ENCODE measurements around the gene C14orf93. TPM values are rescaled to one million over a fixed set of nuclear protein-coding genes. Genes with fewer than 3 reads are reported as not detected.

Gene C14orf93
- total RNA-seq, 1 donor from 2014 or later = 14.0 TPM

DNA sequence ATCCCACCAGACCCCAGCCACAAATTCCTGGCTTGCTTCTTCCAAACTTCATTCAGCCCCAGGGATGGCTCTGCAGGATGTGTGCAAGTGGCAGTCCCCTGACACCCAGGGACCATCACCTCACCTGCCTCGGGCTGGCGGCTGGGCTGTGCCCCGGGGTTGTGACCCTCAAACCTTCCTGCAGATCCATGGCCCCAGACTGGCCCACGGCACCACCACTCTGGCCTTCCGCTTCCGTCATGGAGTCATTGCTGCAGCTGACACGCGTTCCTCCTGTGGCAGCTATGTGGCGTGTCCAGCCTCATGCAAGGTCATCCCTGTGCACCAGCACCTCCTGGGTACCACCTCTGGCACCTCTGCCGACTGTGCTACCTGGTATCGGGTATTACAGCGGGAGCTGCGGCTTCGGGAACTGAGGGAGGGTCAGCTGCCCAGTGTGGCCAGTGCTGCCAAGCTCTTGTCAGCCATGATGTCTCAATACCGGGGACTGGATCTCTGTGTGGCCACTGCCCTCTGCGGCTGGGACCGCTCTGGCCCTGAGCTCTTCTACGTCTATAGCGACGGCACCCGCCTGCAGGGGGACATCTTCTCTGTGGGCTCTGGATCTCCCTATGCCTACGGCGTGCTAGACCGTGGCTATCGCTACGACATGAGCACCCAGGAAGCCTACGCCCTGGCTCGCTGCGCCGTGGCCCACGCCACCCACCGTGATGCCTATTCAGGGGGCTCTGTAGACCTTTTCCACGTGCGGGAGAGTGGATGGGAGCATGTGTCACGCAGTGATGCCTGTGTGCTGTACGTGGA is 32.4 kb upstream of the C14orf93 start, which contains the start of gene PSMB11:
Gene PSMB11, plus strand, starts transcription at position 51 of the 804 bp plus-strand sequence. Its CDS starts 14 bp downstream, at position 65.
- no peaks in the 10 kb centered on the region for H3K27me3 Mint-ChIP-seq (ENCODE audit: low read depth)
- no peaks in the 10 kb centered on the region for H3K9me3 Mint-ChIP-seq
- H3K27ac Mint-ChIP-seq = no peak within 1 kb of the TSS
- H3K4me3 Mint-ChIP-seq = no peak within 1 kb of the TSS
- DNase-seq (ENCODE audit: low spot score in 2 of 2, unreplicated experiment in 2 of 2) = no peak
- H3K36me3 Mint-ChIP-seq = peaks cover 1% of the 10 kb centered on the region
- TF ChIP-seq, protein P1, sequence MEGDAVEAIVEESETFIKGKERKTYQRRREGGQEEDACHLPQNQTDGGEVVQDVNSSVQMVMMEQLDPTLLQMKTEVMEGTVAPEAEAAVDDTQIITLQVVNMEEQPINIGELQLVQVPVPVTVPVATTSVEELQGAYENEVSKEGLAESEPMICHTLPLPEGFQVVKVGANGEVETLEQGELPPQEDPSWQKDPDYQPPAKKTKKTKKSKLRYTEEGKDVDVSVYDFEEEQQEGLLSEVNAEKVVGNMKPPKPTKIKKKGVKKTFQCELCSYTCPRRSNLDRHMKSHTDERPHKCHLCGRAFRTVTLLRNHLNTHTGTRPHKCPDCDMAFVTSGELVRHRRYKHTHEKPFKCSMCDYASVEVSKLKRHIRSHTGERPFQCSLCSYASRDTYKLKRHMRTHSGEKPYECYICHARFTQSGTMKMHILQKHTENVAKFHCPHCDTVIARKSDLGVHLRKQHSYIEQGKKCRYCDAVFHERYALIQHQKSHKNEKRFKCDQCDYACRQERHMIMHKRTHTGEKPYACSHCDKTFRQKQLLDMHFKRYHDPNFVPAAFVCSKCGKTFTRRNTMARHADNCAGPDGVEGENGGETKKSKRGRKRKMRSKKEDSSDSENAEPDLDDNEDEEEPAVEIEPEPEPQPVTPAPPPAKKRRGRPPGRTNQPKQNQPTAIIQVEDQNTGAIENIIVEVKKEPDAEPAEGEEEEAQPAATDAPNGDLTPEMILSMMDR (IDR thresholded peaks at IDR 0.05; ENCODE audit: unreplicated experiment) = no peak
- peaks cover 13% of the 10 kb centered on the region for H3K4me1 Mint-ChIP-seq

DNA sequence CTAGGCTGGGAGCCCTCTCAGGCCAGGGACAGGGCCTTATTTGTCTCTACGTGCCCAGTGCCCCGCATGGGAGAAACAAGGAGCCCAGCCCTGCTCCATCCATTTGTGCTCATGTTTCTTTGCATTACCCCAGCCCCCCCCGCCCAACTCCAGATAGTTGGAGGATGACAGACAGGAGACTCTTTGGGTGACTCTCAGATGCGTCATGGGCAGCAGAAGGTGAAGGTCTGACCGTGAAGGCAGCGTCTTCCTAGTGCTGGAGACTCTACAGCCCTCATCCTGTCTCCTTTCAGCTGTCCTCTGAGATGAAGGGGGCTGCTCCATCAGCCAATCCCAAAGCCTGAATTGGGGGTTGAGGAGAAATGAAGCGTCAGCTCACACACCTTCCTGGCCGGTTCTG is 31.8 kb upstream of the C14orf93 start:
- Mint-ChIP-seq H3K4me1 (peaks cover 13% of the 10 kb centered on the region), H3K36me3 (no peaks in the 10 kb centered on the region), H3K27ac (no peak overlapping the region), H3K9me3 (no peaks in the 10 kb centered on the region), H3K27me3 (ENCODE audit: low read depth) (no peaks in the 10 kb centered on the region), H3K4me3 (no peak overlapping the region)
- TF ChIP-seq, protein P1 (IDR thresholded peaks at IDR 0.05; ENCODE audit: unreplicated experiment) = no peak
- DNase-seq (ENCODE audit: low spot score in 2 of 2, unreplicated experiment in 2 of 2) = no peak

DNA sequence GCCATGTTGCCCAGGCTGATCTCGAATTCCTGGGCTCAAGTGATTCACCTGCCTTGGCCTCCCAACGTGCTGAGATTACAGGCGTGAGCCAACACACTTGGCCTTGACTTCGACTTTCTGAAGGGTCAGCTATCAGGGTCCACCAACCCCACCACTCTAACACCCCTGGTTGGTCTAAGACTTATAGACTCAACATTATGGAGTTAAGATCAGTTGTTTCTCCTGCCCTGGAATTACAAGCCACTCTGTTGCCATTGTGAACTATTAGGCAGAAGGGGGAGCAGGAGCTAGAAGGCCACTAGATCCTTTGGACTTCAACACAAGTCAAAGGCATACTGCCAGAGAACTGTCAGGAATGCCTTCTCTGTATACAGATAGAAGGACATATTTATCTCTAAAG is 30.2 kb upstream of the C14orf93 start:
- H3K27me3 Mint-ChIP-seq (ENCODE audit: low read depth) = no peaks in the 10 kb centered on the region
- H3K27ac Mint-ChIP-seq = no peak overlapping the region
- H3K36me3 Mint-ChIP-seq = no peaks in the 10 kb centered on the region
- H3K4me1 Mint-ChIP-seq = peaks cover 12% of the 10 kb centered on the region
- no peaks in the 10 kb centered on the region for H3K9me3 Mint-ChIP-seq
- H3K4me3 Mint-ChIP-seq = no peak overlapping the region
- DNase-seq (ENCODE audit: low spot score in 2 of 2, unreplicated experiment in 2 of 2) = no peak
- TF ChIP-seq, protein P1 (IDR thresholded peaks at IDR 0.05; ENCODE audit: unreplicated experiment) = no peak

DNA sequence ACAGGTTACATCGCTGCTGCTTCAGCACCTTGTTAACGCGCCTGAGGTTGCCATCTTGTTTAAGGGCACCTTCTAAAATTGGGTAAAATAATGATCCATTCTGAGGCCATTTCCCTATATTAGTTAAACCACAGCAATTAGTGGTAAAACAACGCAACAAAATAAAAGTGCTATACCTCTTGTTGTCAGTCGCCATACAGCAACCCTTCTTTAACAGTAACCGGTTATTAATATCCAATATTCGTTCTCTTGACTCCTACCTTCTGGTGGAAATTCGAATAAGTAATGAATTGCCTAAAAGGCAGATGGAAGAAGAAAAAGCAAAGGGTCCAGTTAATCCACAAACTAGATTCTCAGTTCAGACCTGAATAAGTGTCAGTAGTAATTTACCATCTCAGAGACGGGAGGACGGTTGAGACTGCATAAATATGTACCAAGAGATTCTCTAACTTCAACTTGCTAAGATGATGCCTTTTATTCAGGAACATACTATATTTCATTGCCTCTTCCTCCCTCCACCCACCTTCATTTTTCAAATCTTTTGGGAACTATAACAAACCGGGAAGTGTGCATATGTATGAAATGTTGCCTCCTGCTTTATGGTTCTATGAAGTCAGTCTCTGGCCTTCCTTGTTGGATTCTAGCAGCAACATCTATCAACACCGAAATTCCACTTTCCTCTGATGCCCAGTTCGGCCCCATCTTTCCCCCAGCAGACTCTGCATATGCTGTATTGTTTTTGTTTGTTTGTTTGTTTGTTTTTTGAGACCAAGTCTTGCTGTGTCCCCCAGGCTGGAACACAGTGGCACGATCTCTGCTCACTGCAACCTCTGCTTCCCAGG is 25.6 kb upstream of the C14orf93 start:
- Mint-ChIP-seq H3K4me3 (peak overlapping the region; percentile 96), H3K27me3 (ENCODE audit: low read depth) (no peaks in the 10 kb centered on the region), H3K36me3 (peaks cover 13% of the 10 kb centered on the region), H3K4me1 (peaks cover 19% of the 10 kb centered on the region), H3K27ac (peak overlapping the region; percentile 98), H3K9me3 (no peaks in the 10 kb centered on the region)
- TF ChIP-seq, protein P1 (IDR thresholded peaks at IDR 0.05; ENCODE audit: unreplicated experiment) = no peak
- no peak for DNase-seq (ENCODE audit: low spot score in 2 of 2, unreplicated experiment in 2 of 2)

DNA sequence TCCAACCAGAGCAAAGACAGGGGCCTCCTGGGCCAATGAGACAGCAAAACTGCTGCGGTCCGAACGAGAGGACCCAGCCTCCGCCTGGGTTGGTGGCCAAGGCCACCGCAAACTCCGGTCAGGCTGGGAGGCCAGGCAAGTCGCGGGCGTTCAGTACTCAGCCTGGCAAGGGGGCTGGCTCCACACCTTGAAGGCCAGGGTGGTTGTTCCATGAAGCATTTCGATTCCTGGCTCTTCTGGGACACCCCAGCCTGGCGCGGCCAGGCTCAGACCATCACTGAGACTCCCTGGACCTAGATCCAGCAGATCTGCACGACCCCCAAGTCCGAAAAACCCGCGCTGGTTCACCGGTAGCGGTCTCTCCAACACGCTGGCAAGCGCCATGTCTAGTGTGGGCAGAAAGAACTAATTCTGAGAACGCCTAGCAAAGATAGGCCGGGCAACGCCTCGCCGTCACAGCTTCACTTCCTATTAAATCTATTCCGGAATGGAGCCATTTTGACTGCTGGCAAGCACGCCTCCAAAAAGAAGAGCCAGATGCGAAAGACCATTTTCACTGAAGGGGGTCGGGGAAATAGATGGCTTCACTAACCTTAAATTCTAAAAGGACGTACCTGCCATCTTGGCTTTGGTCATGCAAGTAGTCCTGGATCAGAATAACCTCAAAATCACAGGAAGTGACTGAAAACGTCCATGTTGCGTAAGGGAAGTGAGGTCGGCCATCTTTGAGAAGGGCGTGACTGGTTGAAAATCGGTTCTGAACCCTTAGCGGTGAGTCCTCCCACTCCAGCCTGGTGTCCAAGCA is 24.8 kb upstream of the C14orf93 start, which contains the start of gene PSMB5:
Gene PSMB5, minus strand, starts transcription at position 403 of the 805 bp plus-strand sequence. Its CDS starts 19 bp downstream, at position 384.
- peak within 1 kb of the TSS; percentile 96 for H3K4me3 Mint-ChIP-seq

More for the DNA sequence above, 24.8 kb upstream of the C14orf93 start, which contains the start of gene PSMB5:
- DNase-seq (ENCODE audit: low spot score in 2 of 2, unreplicated experiment in 2 of 2) = peak; percentile 72 to 81
- H3K4me1 Mint-ChIP-seq = peaks cover 19% of the 10 kb centered on the region
- H3K27me3 Mint-ChIP-seq (ENCODE audit: low read depth) = no peaks in the 10 kb centered on the region
- H3K9me3 Mint-ChIP-seq = no peaks in the 10 kb centered on the region
- TF ChIP-seq, protein P1 (IDR thresholded peaks at IDR 0.05; ENCODE audit: unreplicated experiment) = no peak
- H3K27ac Mint-ChIP-seq = peak within 1 kb of the TSS; percentile 98
- H3K36me3 Mint-ChIP-seq = peaks cover 13% of the 10 kb centered on the region
